H9 (cell line): Measurements from ENCODE around the gene HSD11B1L. TPM values are rescaled to one million over a fixed set of nuclear protein-coding genes. Genes with fewer than 3 reads are reported as not detected.
A peak's percentile ranks its signal among the peaks of the same experiment; 100 is the strongest.

ENCODE experiments used
- DNase-seq: peaks from one replicate; pipeline ENCODE4 v3.0.0-alpha.2; 2017
- H2AFZ ChIP-seq: one replicate; pipeline ENCODE4 v1.6.1; 2013; ENCODE audit warnings: mild to moderate bottlenecking, low read length, control low read depth, moderate library complexity
- H2AK5ac ChIP-seq: 2 replicates; pipeline ENCODE4 v1.6.1; 2013; ENCODE audit warnings: low read length, control low read depth, mixed read lengths; ENCODE audit not compliant: insufficient read length
- H2BK120ac ChIP-seq: one replicate; pipeline ENCODE4 v1.6.1; 2013; ENCODE audit warnings: low read depth, mild to moderate bottlenecking, low read length, control low read depth, inconsistent platforms; ENCODE audit not compliant: poor library complexity, severe bottlenecking
- H2BK12ac ChIP-seq: 2 replicates; pipeline ENCODE4 v1.6.1; 2013; ENCODE audit warnings: low read length, control low read depth, mixed read lengths, low read depth; ENCODE audit not compliant: insufficient read length
- H2BK15ac ChIP-seq: 2 replicates; pipeline ENCODE4 v1.6.1; 2013; ENCODE audit warnings: low read depth, low read length, control low read depth
- H2BK20ac ChIP-seq: one replicate; pipeline ENCODE4 v1.6.1; 2013; ENCODE audit warnings: low read depth, mild to moderate bottlenecking, low read length, control low read depth, inconsistent platforms; ENCODE audit not compliant: poor library complexity, severe bottlenecking
- H2BK5ac ChIP-seq: 2 replicates; pipeline ENCODE4 v1.6.1; 2013; ENCODE audit warnings: low read length, control low read depth, mixed read lengths; ENCODE audit not compliant: insufficient read length
- H3K14ac ChIP-seq: 2 replicates; pipeline ENCODE4 v1.6.1; 2013; ENCODE audit warnings: low read length, control low read depth; ENCODE audit not compliant: insufficient read depth
- H3K18ac ChIP-seq: 2 replicates; pipeline ENCODE4 v1.6.1; 2013; ENCODE audit warnings: low read depth, mild to moderate bottlenecking, mixed read lengths, low read length, control low read depth; ENCODE audit not compliant: insufficient read length
- H3K23ac ChIP-seq: 2 replicates; pipeline ENCODE4 v1.6.1; 2013; ENCODE audit warnings: low read length, control low read depth, mixed read lengths, low read depth; ENCODE audit not compliant: insufficient read length
- H3K23me2 ChIP-seq: 2 replicates; pipeline ENCODE4 v1.6.1; 2013; ENCODE audit warnings: low read depth, mild to moderate bottlenecking, mixed read lengths, low read length, control low read depth; ENCODE audit not compliant: insufficient read length, poor library complexity, severe bottlenecking
- H3K27ac ChIP-seq: 2 replicates; pipeline ENCODE4 v1.5.1; 2013; ENCODE audit warnings: low read length, control low read depth, mixed read lengths, low read depth; ENCODE audit not compliant: insufficient read length
- H3K27me3 ChIP-seq: 2 replicates; pipeline ENCODE4 v1.6.1; 2013; ENCODE audit warnings: low read length, control low read depth, inconsistent platforms; ENCODE audit not compliant: insufficient read depth
- H3K4ac ChIP-seq: 2 replicates; pipeline ENCODE4 v1.6.1; 2013; ENCODE audit warnings: low read depth, mild to moderate bottlenecking, control low read depth, inconsistent platforms, low read length, moderate library complexity
- H3K4me1 ChIP-seq: 2 replicates; pipeline ENCODE4 v1.6.1; 2013; ENCODE audit warnings: low read length, control low read depth, inconsistent platforms; ENCODE audit not compliant: insufficient read depth
- H3K4me2 ChIP-seq: 2 replicates; pipeline ENCODE4 v1.6.1; 2013; ENCODE audit warnings: low read length, control low read depth, mixed read lengths; ENCODE audit not compliant: insufficient read length, insufficient read depth
- H3K56ac ChIP-seq: 2 replicates; pipeline ENCODE4 v1.6.1; 2013; ENCODE audit warnings: low read depth, mild to moderate bottlenecking, mixed read lengths, low read length, control low read depth; ENCODE audit not compliant: insufficient read length
- H3K79me1 ChIP-seq: 2 replicates; pipeline ENCODE4 v1.6.1; 2013; ENCODE audit warnings: low read depth, mild to moderate bottlenecking, moderate library complexity, low read length, control low read depth, inconsistent platforms; ENCODE audit not compliant: insufficient read depth, poor library complexity, severe bottlenecking
- H3K79me2 ChIP-seq: 2 replicates; pipeline ENCODE4 v1.6.1; 2013; ENCODE audit warnings: low read length, control low read depth, inconsistent platforms; ENCODE audit not compliant: insufficient read depth
- H3K9ac ChIP-seq: 2 replicates; pipeline ENCODE4 v1.6.1; 2013; ENCODE audit warnings: low read length, control low read depth, mixed read lengths; ENCODE audit not compliant: insufficient read length; ENCODE audit errors: extremely low read depth
- H3K9me3 ChIP-seq: one replicate; pipeline ENCODE4 v1.6.1; 2013; ENCODE audit warnings: low read depth, low read length, inconsistent platforms; ENCODE audit not compliant: control insufficient read depth
- H3T11ph ChIP-seq: one replicate; pipeline ENCODE4 v1.6.1; 2013; ENCODE audit warnings: mild to moderate bottlenecking, low read length, control low read depth, inconsistent platforms
- H4K20me1 ChIP-seq: one replicate; pipeline ENCODE4 v1.6.1; 2013; ENCODE audit not compliant: control insufficient read depth, insufficient read length, insufficient read depth
- H4K5ac ChIP-seq: 2 replicates; pipeline ENCODE4 v1.6.1; 2013; ENCODE audit warnings: low read depth, mild to moderate bottlenecking, mixed read lengths, low read length, control low read depth; ENCODE audit not compliant: insufficient read length
- H4K8ac ChIP-seq: replicated peaks from 2 replicates; pipeline ENCODE4 v1.6.1; 2013; ENCODE audit warnings: low read length, control low read depth, mixed read lengths, low read depth; ENCODE audit not compliant: insufficient read length
- H4K91ac ChIP-seq: 2 replicates; pipeline ENCODE4 v1.6.1; 2013; ENCODE audit warnings: low read depth, mild to moderate bottlenecking, moderate library complexity, mixed read lengths, low read length, control low read depth; ENCODE audit not compliant: insufficient read length
- H3K27ac Mint-ChIP-seq, 3 experiments: 2 replicates in 2 of 3; 3 replicates in 1 of 3; pipeline ENCODE4 v1.8.0; 2020 to 2021; ENCODE audit warnings: mixed read lengths in 3 of 3, mild to moderate bottlenecking in 1 of 3, moderate library complexity in 1 of 3
- H3K27me3 Mint-ChIP-seq: 2 replicates; pipeline ENCODE4 v1.8.0; 2021; ENCODE audit warnings: low read depth, mild to moderate bottlenecking, moderate library complexity, mixed read lengths
- H3K36me3 Mint-ChIP-seq, 3 experiments: 2 replicates in 2 of 3; 3 replicates in 1 of 3; pipeline ENCODE4 v1.8.0; 2020 to 2021; ENCODE audit warnings: low read depth in 3 of 3, mixed read lengths in 3 of 3; ENCODE audit not compliant: insufficient read depth in 1 of 3
- H3K4me1 Mint-ChIP-seq, 2 experiments: 2 replicates each; pipeline ENCODE4 v1.8.0; 2020; ENCODE audit warnings: mixed read lengths in 2 of 2
- H3K4me3 Mint-ChIP-seq, 2 experiments: 2 replicates in 1 of 2; 3 replicates in 1 of 2; pipeline ENCODE4 v1.8.0; 2020 to 2021; ENCODE audit warnings: mild to moderate bottlenecking in 2 of 2, mixed read lengths in 2 of 2, moderate library complexity in 1 of 2
- H3K9me3 Mint-ChIP-seq, 2 experiments: 2 replicates in 1 of 2; 3 replicates in 1 of 2; pipeline ENCODE4 v1.8.0; 2020; ENCODE audit warnings: mild to moderate bottlenecking in 2 of 2, mixed read lengths in 2 of 2, moderate library complexity in 1 of 2
- WGBS: extraction: QIAGEN DNeasy Blood & Tissue Kit; methylation state at CpG from one replicate; pipeline ENCODE4 v1.1.7; 2013; ENCODE audit warnings: missing lambda C conversion rate, low lambda C conversion rate, mixed read lengths; ENCODE audit not compliant: insufficient read length; ENCODE audit errors: extremely low coverage; 5-methylcytosine and 5-hydroxymethylcytosine counted together
- total RNA-seq: library from RNA; stranded (reverse); gene quantifications from 2 replicates; pipeline ENCODE4 v1.2.1, GENCODE V29; 2021
- TF ChIP-seq, protein P1 (sequence below): fragments of 200-600 bp; sonication (generic); conservative IDR thresholded peaks from 3 replicates; pipeline ENCODE4 v1.8.0; 2021; ENCODE audit warnings: antibody characterized with exemption, mild to moderate bottlenecking

The HSD11B1L gene
- total RNA-seq, 1 experiment from 2014 or later, result 9.3 TPM

DNA sequence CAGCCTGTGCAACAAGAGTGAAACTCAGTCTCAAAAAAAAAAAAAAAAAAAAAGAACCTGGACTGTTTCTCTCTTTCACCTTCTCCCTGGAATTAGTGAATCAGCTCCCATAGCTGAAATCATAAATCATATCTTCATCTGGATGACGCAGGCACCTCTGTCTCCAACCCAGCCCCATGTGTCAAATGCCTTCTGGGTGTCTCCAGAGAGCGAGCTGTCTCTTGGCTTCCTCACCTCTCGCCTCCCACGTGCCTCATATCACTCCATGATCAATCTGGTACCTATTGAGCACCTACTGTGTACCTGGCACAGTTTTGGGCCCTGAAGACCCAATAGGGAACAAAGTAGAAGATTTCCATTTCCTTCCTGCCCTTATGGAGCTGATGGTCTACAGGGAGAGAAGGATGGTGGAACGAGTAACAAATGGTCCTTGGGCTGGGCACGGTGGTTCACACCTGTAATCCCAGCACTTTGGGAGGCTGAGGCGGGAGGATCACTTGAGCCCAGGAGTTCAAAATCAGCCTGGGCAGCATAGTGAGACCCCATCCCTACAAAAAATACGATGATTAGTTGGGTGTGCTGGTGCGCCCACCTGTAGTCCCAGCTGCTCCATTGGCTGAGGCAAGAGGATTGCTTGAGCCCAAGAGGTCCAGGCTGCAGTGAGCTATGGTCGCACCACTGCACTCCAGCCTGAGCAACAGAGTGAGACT is 2.5 kb downstream of the HSD11B1L start:
- H4K5ac ChIP-seq, result no peak overlapping the region
- H2AK5ac ChIP-seq, result no peak overlapping the region
- H2BK20ac ChIP-seq, result no peak overlapping the region
- TF ChIP-seq, protein P1, sequence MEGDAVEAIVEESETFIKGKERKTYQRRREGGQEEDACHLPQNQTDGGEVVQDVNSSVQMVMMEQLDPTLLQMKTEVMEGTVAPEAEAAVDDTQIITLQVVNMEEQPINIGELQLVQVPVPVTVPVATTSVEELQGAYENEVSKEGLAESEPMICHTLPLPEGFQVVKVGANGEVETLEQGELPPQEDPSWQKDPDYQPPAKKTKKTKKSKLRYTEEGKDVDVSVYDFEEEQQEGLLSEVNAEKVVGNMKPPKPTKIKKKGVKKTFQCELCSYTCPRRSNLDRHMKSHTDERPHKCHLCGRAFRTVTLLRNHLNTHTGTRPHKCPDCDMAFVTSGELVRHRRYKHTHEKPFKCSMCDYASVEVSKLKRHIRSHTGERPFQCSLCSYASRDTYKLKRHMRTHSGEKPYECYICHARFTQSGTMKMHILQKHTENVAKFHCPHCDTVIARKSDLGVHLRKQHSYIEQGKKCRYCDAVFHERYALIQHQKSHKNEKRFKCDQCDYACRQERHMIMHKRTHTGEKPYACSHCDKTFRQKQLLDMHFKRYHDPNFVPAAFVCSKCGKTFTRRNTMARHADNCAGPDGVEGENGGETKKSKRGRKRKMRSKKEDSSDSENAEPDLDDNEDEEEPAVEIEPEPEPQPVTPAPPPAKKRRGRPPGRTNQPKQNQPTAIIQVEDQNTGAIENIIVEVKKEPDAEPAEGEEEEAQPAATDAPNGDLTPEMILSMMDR, result no peak
- no peaks in the 10 kb centered on the region for H3K79me1 ChIP-seq
- no peak overlapping the region for H4K91ac ChIP-seq
- no peaks in the 10 kb centered on the region for H3K27me3 ChIP-seq
- no peak overlapping the region for H2BK5ac ChIP-seq
- no peak overlapping the region for H2BK12ac ChIP-seq
- Mint-ChIP-seq H3K27ac (no peak overlapping the region), H3K4me1 (peaks cover 20 to 30% of the 10 kb centered on the region in 2 experiments), H3K9me3 (peaks cover 0 to 2% of the 10 kb centered on the region in 2 experiments; a peak in 2 of 5 replicates), H3K27me3 (peaks cover 12% of the 10 kb centered on the region), H3K36me3 (no peaks in the 10 kb centered on the region; a peak in 2 of 7 replicates), H3K4me3 (peak overlapping the region in 1 of 2 experiments; percentile 55; a peak in 2 of 5 replicates)
- H2AFZ ChIP-seq, result no peak overlapping the region
- H4K20me1 ChIP-seq, result no peaks in the 10 kb centered on the region
- H3K23me2 ChIP-seq, result peaks cover 14% of the 10 kb centered on the region
- no peak overlapping the region for H3K9ac ChIP-seq
- no peaks in the 10 kb centered on the region; the same call in 1 of the 2 replicates for H3K4me1 ChIP-seq
- no peaks in the 10 kb centered on the region for H3K9me3 ChIP-seq
- H3K4me2 ChIP-seq, result no peak overlapping the region
- H3K4ac ChIP-seq, result no peak overlapping the region
- H3T11ph ChIP-seq, result no peak overlapping the region
- no peak overlapping the region for H3K18ac ChIP-seq
- H4K8ac ChIP-seq, result no peak overlapping the region
- H3K27ac ChIP-seq, result no peak overlapping the region
- H3K23ac ChIP-seq, result no peak overlapping the region
- WGBS, result no CpG with 5 or more reads among the region's 10 CpGs
- no peaks in the 10 kb centered on the region for H3K79me2 ChIP-seq
- no peak overlapping the region for H3K14ac ChIP-seq
- no peak for DNase-seq
- H2BK15ac ChIP-seq, result no peak overlapping the region
- H2BK120ac ChIP-seq, result no peak overlapping the region
- H3K56ac ChIP-seq, result no peak overlapping the region
